ENCODE measurements around the gene MACROD1.

DNA sequence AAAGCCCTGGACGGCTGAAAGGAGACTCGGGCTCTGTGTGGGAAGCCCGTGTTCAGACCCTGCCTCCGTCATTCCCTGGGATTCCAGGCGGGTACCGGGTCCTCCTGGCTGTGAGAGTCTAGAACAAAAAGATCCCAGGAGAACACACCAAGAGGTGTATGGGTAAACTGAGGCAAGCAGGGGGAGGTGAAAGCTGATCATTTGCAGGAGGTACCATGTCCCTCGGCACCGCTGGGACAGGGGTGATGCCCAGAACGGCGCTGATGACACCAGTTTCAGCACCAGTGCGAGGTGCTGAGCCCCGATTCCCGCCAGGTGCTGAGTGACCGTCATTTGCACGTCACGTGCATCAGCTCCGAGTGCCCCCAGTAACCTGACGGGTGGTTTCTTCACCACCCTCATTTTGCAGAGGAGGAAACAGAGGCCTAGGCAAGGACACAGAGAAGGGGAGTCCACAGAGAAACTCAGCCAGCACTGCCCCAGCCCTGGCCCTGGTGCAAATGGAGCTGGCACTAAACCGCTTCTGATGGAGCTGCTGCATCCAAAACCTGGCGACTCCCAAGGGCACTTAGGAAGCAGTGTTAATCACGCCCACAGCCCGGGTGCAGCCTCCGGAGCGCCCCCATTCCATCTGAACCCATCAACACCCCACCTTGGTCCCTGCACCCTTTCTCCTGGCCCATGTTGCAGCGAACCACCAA is 16.8 kb downstream of the MACROD1 start:
- TF ChIP-seq POLR2A (IDR thresholded peaks at IDR 0.05; ENCODE audit: low read depth, low read length): no peak
- no peak for TF ChIP-seq YY1 (IDR thresholded peaks at IDR 0.05; ENCODE audit: low read depth, low read length)
- no peak for TF ChIP-seq EZH2 (IDR thresholded peaks at IDR 0.05; ENCODE audit: borderline replicate concordance, control insufficient read depth, low read depth, low read length)
- TF ChIP-seq NRF1 (conservative IDR thresholded peaks at IDR 0.05; ENCODE audit: low read depth, low read length): no peak
- no peak for TF ChIP-seq SRF (IDR thresholded peaks at IDR 0.05; ENCODE audit: low read depth in 2 of 2, low read length in 2 of 2)
- no peak for TF ChIP-seq FOS (IDR thresholded peaks at IDR 0.05; ENCODE audit: borderline replicate concordance, extremely low read depth, insufficient read length)
- TF ChIP-seq CTCF (IDR thresholded peaks at IDR 0.05 in 2 of 3, conservative IDR thresholded peaks at IDR 0.05 in 1 of 3; ENCODE audit: control insufficient read depth in 2 of 3, extremely low read depth in 1 of 3, insufficient read depth in 1 of 3, low read depth in 3 of 3, low read length in 3 of 3): no peak
- no peak for TF ChIP-seq RBBP5 (conservative IDR thresholded peaks at IDR 0.05)
- TF ChIP-seq NR2C2 (IDR thresholded peaks at IDR 0.05; ENCODE audit: borderline replicate concordance, control insufficient read depth, insufficient read length, low read depth): no peak
- TF ChIP-seq POLR2AphosphoS5 (IDR thresholded peaks at IDR 0.05; ENCODE audit: low read length): no peak
- TF ChIP-seq NBN (IDR thresholded peaks at IDR 0.05): no peak
- TF ChIP-seq NR2C1 (IDR thresholded peaks at IDR 0.05): no peak
- TF ChIP-seq CHD4 (IDR thresholded peaks at IDR 0.05): no peak

All from GM12878 (cell line).